B cell (primary cell): Measurements from ENCODE around the gene ADAMTS14. TPM values are rescaled to one million over a fixed set of nuclear protein-coding genes. Genes with fewer than 3 reads are reported as not detected.
A peak's percentile ranks its signal among the peaks of the same experiment; 100 is the strongest.

ENCODE experiments used
- ATAC-seq: fragments of 200-7000 bp; cut with Tn5 transposase; one replicate; pipeline ENCODE4 v1.10.0; 2021; ENCODE audit warnings: low read depth, mild to moderate bottlenecking, moderate number of reproducible peaks, moderate library complexity
- CTCF ChIA-PET: fragments of 350-600 bp; sonication (Branson Sonifier 250); formaldehyde crosslinking; loops from one replicate; lab custom pipeline; 2021; ENCODE audit warnings: antibody characterized with exemption, inconsistent platforms; lab: Charles Lee
- POLR2A ChIA-PET: fragments of 350-600 bp; sonication (Branson Sonifier 250); formaldehyde crosslinking; loops from one replicate; lab custom pipeline; 2021; ENCODE audit warnings: antibody characterized with exemption; lab: Charles Lee
- DNase-seq: peaks from one replicate; pipeline ENCODE4 v3.0.0; 2013
- H2AFZ ChIP-seq: 2 replicates; pipeline ENCODE4 v1.6.1; 2012; ENCODE audit warnings: mild to moderate bottlenecking, low read depth, low read length; ENCODE audit not compliant: insufficient read depth, poor library complexity, severe bottlenecking
- H3K27ac ChIP-seq, 2 donors: 1 replicate in 1 of 2; 2 replicates in 1 of 2; pipeline ENCODE4 v1.5.1; 2012 to 2013; ENCODE audit warnings: low read length in 2 of 2, mild to moderate bottlenecking in 2 of 2, moderate library complexity in 1 of 2
- H3K27me3 ChIP-seq, 4 experiments: fragments of 200-600 bp in 1 of 4; sonication (generic) in 1 of 4; replicated peaks in 1 of 4; 1 replicate in 2 of 4; 2 replicates in 2 of 4; pipeline versions ENCODE4 v1.6.1 to v1.7.0; 2013 to 2016; ENCODE audit warnings: low read length in 3 of 4, mild to moderate bottlenecking in 2 of 4, mixed read lengths in 1 of 4, moderate library complexity in 1 of 4; ENCODE audit not compliant: insufficient read depth in 4 of 4, control insufficient read depth in 3 of 4; ENCODE audit errors: control extremely low read depth in 1 of 4
- H3K36me3 ChIP-seq, 2 experiments: replicated peaks in 1 of 2; 1 replicate in 1 of 2; 2 replicates in 1 of 2; pipeline versions ENCODE4 v1.6.1 to v1.7.1; 2013; ENCODE audit warnings: low read length in 1 of 2; ENCODE audit not compliant: insufficient read depth in 2 of 2, control insufficient read depth in 1 of 2; ENCODE audit errors: control extremely low read depth in 1 of 2, extremely low read depth in 1 of 2
- H3K4me1 ChIP-seq, 2 donors: fragments of 200-600 bp in 1 of 2; sonication (generic) in 1 of 2; 1 replicate in 1 of 2; 2 replicates in 1 of 2; pipeline versions ENCODE4 v1.5.1 to v1.6.1; 2013 to 2017; ENCODE audit warnings: low read length in 2 of 2; ENCODE audit not compliant: control insufficient read depth in 2 of 2, insufficient read depth in 2 of 2
- H3K4me2 ChIP-seq: replicated peaks from 2 replicates; pipeline ENCODE3; 2012; ENCODE audit warnings: mild to moderate bottlenecking, low read depth, low read length; ENCODE audit not compliant: poor library complexity, severe bottlenecking
- H3K4me3 ChIP-seq, 5 experiments: fragments of 200-600 bp in 1 of 5; sonication (generic) in 1 of 5; 1 replicate in 3 of 5; 2 replicates in 2 of 5; pipeline versions ENCODE4 v1.5.1 to v1.7.0; 2011 to 2016; ENCODE audit warnings: low read length in 4 of 5, mild to moderate bottlenecking in 4 of 5, low read depth in 2 of 5, control low read depth in 1 of 5, moderate library complexity in 1 of 5; ENCODE audit not compliant: insufficient read depth in 1 of 5; ENCODE audit errors: control extremely low read depth in 1 of 5, extremely low read depth in 1 of 5
- H3K79me2 ChIP-seq: fragments of 200-600 bp; sonication (generic); one replicate; pipeline ENCODE4 v1.6.0; 2016; ENCODE audit warnings: low read length; ENCODE audit not compliant: control insufficient read depth, insufficient read depth
- H3K9ac ChIP-seq: fragments of 200-600 bp; sonication (generic); 2 replicates; pipeline ENCODE4 v1.6.1; 2017; ENCODE audit warnings: mild to moderate bottlenecking, low read length, moderate library complexity
- H3K9me3 ChIP-seq, 3 donors: one replicate each; pipeline versions ENCODE4 v1.6.1 to v1.7.1; 2013; ENCODE audit warnings: low read length in 2 of 3; ENCODE audit not compliant: control insufficient read depth in 2 of 3, insufficient read depth in 1 of 3; ENCODE audit errors: control extremely low read depth in 1 of 3
- H4K20me1 ChIP-seq: 2 replicates; pipeline ENCODE4 v1.6.0; 2012; ENCODE audit warnings: mild to moderate bottlenecking, low read length; ENCODE audit not compliant: insufficient read depth, control insufficient read depth, poor library complexity, severe bottlenecking
- H3K27ac Mint-ChIP-seq: one replicate; pipeline ENCODE4 v1.8.0; 2021; ENCODE audit warnings: mixed read lengths
- H3K27me3 Mint-ChIP-seq: one replicate; pipeline ENCODE4 v1.8.0; 2021; ENCODE audit warnings: mixed read lengths
- H3K4me1 Mint-ChIP-seq: one replicate; pipeline ENCODE4 v1.8.0; 2021; ENCODE audit warnings: mixed read lengths
- H3K4me3 Mint-ChIP-seq: one replicate; pipeline ENCODE4 v1.8.0; 2021; ENCODE audit warnings: mixed read lengths
- H3K9me3 Mint-ChIP-seq: one replicate; pipeline ENCODE4 v1.8.0; 2022; ENCODE audit warnings: mixed read lengths; ENCODE audit not compliant: insufficient read depth
- CTCF ChIP-seq: fragments of 200-600 bp; IDR thresholded peaks from one replicate; pipeline ENCODE4 v1.8.0; 2022; ENCODE audit warnings: antibody characterized with exemption, mild to moderate bottlenecking
- EZH2 ChIP-seq: IDR thresholded peaks from 2 replicates; pipeline ENCODE4 v1.6.1; 2012; ENCODE audit warnings: borderline replicate concordance, low read depth, mild to moderate bottlenecking, moderate library complexity, low read length; ENCODE audit not compliant: insufficient read depth, poor library complexity, severe bottlenecking
- WGBS: methylation state at CpG from one replicate; pipeline ENCODE4 v1.1.5; 2013; ENCODE audit warnings: missing lambda C conversion rate; ENCODE audit not compliant: insufficient coverage; 5-methylcytosine and 5-hydroxymethylcytosine counted together
- intact Hi-C: fragments of 100-400 bp; cut with micrococcal nuclease; formaldehyde crosslinking; loops from one replicate; pipeline ENCODE4 v1.10.0; 2022
- polyA minus RNA-seq: library from RNA; depleted of rRNA, polyadenylated mRNA; stranded (reverse); fragments of >200 nt; gene quantifications from 2 replicates; pipeline ENCODE4 v1.2.3, GENCODE V29; 2012
- polyA plus RNA-seq: library from polyadenylated mRNA; depleted of rRNA; stranded (reverse); fragments of >200 nt; gene quantifications from 2 replicates; pipeline ENCODE4 v1.2.3, GENCODE V29; 2012
- total RNA-seq, 2 donors: library from RNA; stranded (reverse); fragments of 120-200 nt in 1 of 2; gene quantifications; 1 replicate in 1 of 2; 2 replicates in 1 of 2; pipeline versions ENCODE4 v1.2.3 to v1.2.4, GENCODE V29; 2013 to 2022

The ADAMTS14 gene
- not detected in 2 replicates for total RNA-seq
- total RNA-seq (2013): 0.33 TPM
- polyA plus RNA-seq: not detected in 2 replicates
- polyA minus RNA-seq: 0.21 and 0.94 TPM in 2 replicates

DNA sequence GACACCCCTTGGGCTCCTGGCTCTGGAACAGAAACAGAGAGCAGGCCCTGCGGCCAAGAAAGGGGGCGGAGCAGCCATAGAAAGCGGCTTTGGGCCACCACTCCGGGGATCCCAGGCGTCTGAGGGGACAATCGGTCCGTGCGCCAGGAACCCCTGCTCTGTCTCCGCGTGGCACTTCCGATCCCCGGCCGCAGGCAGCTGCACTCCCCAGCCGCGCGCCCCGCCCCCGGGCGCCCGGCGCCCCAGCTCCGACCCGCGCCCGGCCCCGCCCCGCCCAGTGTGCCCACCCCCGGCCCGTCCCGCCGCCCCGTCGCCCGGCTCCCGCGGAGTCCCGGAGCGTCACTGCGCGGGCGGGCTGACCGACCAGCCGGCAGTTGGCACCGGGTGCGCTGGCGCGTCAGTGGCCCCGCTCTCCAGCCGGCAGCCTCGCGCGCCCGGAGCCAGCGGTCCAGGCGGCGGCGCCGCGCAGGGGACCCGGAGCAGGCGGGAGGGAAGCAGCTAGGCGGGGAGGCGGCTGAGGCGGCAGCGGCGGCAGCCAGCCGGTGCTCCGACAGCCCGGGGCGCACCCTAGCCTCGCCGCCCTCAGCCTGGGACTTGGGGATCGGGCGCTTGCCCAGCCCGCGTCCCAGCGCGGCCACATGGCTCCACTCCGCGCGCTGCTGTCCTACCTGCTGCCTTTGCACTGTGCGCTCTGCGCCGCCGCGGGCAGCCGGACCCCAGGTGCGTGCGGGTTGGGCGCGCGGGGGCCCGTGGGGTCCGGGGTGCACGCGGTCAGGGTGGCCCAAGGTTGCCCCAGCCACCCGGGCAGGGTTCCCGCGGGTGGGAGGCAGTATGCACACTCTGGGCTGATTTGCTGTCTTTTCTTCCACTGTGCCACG is at the start of gene ADAMTS14:
Gene ADAMTS14, plus strand, starts transcription at position 342 of the 878 bp plus-strand sequence. Its CDS starts 297 bp downstream, at position 639.
- H3K27me3 ChIP-seq: peaks cover 0 to 18% (median 4%) of the 10 kb centered on the region in 4 experiments
- POLR2A ChIA-PET: no interaction called here
- intact Hi-C loops: no loop called here
- no peak within 1 kb of the TSS for H3K27ac Mint-ChIP-seq
- no peak within 1 kb of the TSS for H2AFZ ChIP-seq
- no peak within 1 kb of the TSS for H3K27ac ChIP-seq
- H3K36me3 ChIP-seq: no peaks in the 10 kb centered on the region
- H3K4me3 ChIP-seq: no peak within 1 kb of the TSS
- peak within 1 kb of the TSS; percentile 12 for H3K4me2 ChIP-seq
- H3K4me3 Mint-ChIP-seq: peak within 1 kb of the TSS; percentile 68
- CTCF ChIA-PET: no interaction called here
- DNase-seq (no peak), ATAC-seq (no peak)
- no peaks in the 10 kb centered on the region for H3K79me2 ChIP-seq
- H3K9me3 ChIP-seq: no peaks in the 10 kb centered on the region
- WGBS: 4% methylated on average over 100 of the region's 100 CpGs
- peaks cover 53% of the 10 kb centered on the region for H3K27me3 Mint-ChIP-seq
- no peaks in the 10 kb centered on the region for H4K20me1 ChIP-seq
- no peak within 1 kb of the TSS for H3K9ac ChIP-seq
- peaks cover 3% of the 10 kb centered on the region for H3K9me3 Mint-ChIP-seq
- H3K4me1 Mint-ChIP-seq: peaks cover 10% of the 10 kb centered on the region
- no peak for TF ChIP-seq EZH2
- no peak for TF ChIP-seq CTCF
- H3K4me1 ChIP-seq: peaks cover 0 to 6% of the 10 kb centered on the region in 2 donors

- Histone ChIP-seq H3K9me3 (peaks cover 0 to 21% (median 9%) of the 10 kb centered on the region in 3 donors), H2AFZ (no peak overlapping the region), H3K4me2 (no peak overlapping the region), H3K27me3 (peaks cover 0 to 4% (median 0%) of the 10 kb centered on the region in 4 experiments), H3K4me3 (no peak overlapping the region), H3K79me2 (no peaks in the 10 kb centered on the region), H4K20me1 (no peaks in the 10 kb centered on the region), H3K27ac (no peak overlapping the region), H3K4me1 (no peaks in the 10 kb centered on the region), H3K36me3 (no peaks in the 10 kb centered on the region), H3K9ac (no peak overlapping the region)
- ATAC-seq (no peak), DNase-seq (no peak)
- WGBS: 85% methylated on average over 3 of the region's 3 CpGs
- ChIA-PET POLR2A (no interaction called here), CTCF (no interaction called here)
- H3K27ac Mint-ChIP-seq: no peak overlapping the region
- H3K9me3 Mint-ChIP-seq: peaks cover 11% of the 10 kb centered on the region
- H3K27me3 Mint-ChIP-seq: peaks cover 14% of the 10 kb centered on the region
- H3K4me3 Mint-ChIP-seq: no peak overlapping the region
- H3K4me1 Mint-ChIP-seq: no peaks in the 10 kb centered on the region
- no peak for TF ChIP-seq CTCF
- TF ChIP-seq EZH2: no peak
- intact Hi-C loops: no loop called here
Observed at GRCh38 chr10:70622541-70622940, 49.8 kb upstream of the ADAMTS14 start.
